ENCODE results near the gene ANP32E.
A peak's percentile ranks its signal among the peaks of the same experiment; 100 is the strongest.

DNA sequence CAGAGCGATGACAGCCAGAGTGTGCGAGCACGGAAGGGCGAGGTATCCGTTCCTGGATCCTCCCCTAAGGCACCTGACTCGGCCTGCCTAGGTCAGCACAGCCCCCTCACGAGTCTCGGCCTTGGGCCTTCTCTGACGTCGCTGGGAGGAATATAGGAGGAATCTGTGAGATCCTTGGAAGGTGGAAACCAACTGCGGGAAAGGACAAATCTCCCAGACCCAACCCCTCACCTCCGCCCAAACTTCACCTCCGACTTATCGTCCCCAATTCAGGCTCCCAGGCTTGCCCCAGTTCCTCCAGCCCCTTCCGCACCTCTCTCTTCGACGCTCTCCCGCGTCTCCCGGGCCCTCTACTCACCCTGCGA is 32.4 kb upstream of the ANP32E start:
- TF ChIP-seq POLR2A (IDR thresholded peaks at IDR 0.05) (no peak), POLR2AphosphoS5 (IDR thresholded peaks at IDR 0.05) (peak in 1 of 2 donors; percentile 8), EP300 (IDR thresholded peaks at IDR 0.05) (no peak)
- TF ChIP-seq, protein P1, sequence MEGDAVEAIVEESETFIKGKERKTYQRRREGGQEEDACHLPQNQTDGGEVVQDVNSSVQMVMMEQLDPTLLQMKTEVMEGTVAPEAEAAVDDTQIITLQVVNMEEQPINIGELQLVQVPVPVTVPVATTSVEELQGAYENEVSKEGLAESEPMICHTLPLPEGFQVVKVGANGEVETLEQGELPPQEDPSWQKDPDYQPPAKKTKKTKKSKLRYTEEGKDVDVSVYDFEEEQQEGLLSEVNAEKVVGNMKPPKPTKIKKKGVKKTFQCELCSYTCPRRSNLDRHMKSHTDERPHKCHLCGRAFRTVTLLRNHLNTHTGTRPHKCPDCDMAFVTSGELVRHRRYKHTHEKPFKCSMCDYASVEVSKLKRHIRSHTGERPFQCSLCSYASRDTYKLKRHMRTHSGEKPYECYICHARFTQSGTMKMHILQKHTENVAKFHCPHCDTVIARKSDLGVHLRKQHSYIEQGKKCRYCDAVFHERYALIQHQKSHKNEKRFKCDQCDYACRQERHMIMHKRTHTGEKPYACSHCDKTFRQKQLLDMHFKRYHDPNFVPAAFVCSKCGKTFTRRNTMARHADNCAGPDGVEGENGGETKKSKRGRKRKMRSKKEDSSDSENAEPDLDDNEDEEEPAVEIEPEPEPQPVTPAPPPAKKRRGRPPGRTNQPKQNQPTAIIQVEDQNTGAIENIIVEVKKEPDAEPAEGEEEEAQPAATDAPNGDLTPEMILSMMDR (IDR thresholded peaks at IDR 0.05) = no peak
